GM18861 (cell line): ENCODE data around the gene EBI3.
"Not testable (repeated sequence)": the region's sequence is repeated elsewhere in the genome, so short reads cannot be mapped to it uniquely, and the experiment has no call there.

Experiments used
- ATAC-seq: cut with Tn5 transposase; IDR thresholded peaks from one replicate; pipeline ENCODE4 v1.9.1; 2021; ENCODE audit not compliant: unreplicated experiment

EBI3 gene

GRCh38 chr19:4199699-4200293, 29.5 kb upstream of the EBI3 start:
- no peak for ATAC-seq

DNA sequence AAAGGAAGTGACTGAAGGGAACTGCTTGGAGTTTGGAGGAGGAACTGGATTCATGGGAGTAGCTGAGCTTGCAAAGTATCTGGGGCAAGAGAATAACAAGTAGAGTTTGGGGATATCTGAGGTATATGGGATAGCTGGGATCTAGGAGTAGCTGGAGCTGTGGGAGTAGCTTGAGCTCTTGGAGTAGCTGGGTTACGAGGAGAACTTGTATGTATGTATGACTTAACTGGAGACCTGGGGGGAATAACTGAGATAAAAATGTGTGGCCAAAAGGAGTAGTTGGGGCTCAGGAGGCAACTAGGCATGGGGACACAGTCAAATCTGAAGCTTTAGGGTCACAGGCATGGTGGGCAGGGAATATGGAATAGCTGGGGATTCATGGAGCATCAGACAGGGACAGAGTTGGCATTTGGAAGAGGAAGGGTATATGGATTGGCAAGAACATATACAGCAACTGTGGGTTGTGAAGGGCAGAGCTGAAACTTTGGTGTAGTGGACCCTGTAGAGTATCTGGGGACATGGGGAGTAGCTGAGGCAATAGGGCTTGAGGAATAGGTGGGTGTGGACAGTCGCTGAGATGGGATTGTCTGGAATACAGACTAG, 28.3 kb upstream of the EBI3 start:
- no peak for ATAC-seq

DNA sequence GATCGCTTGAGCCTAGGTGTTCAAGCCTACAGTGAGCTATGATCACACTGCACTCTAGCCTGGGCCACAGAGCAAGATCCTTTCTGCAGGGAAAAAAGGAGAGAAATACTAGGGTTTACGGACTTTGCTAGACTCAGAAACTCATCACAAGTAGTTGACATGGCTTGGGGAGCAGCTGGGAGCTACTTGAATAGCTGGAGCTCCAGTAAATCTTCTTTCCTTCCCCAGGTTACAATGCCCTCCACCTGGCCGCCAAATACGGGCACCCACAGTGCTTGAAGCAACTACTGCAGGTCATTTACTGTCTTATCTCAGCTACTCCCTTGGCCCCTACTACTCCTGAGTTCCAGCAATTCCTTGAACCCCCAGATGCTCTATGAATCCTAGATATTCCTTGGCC, 27.5 kb upstream of the EBI3 start:
- ATAC-seq: no peak

DNA sequence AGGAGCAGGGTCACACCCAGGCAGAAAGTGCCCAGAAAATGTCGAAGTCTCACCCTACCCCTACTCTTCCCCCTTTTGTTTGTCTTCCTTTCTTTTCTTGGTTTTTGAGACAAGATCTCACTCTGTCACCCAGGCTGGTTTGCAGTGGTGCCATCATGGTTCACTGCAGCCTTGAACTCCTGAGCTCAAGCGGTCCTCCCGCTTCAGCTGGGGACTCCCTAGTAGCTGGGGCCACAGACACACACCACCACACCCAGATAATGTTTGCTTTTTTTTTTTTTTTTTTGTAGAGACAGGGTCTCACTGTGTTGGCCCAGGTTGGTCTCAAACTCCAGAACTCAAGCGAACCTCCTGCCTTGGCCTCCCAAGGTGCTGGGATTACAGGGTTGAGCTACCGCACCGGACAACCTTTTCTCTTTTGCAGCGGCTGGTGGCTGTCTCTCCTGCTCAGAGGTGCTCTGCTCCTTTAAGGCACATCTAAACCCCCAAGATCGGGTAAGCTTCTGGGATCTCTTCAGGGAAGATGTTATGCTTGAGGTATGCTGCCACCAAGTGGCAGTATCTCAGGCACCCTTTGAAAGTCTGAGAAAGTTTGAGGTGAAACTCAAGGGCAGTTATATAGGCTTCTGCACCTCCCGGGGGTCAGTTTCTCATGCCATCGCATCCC, 22.4 kb upstream of the EBI3 start:
- ATAC-seq: no peak

DNA sequence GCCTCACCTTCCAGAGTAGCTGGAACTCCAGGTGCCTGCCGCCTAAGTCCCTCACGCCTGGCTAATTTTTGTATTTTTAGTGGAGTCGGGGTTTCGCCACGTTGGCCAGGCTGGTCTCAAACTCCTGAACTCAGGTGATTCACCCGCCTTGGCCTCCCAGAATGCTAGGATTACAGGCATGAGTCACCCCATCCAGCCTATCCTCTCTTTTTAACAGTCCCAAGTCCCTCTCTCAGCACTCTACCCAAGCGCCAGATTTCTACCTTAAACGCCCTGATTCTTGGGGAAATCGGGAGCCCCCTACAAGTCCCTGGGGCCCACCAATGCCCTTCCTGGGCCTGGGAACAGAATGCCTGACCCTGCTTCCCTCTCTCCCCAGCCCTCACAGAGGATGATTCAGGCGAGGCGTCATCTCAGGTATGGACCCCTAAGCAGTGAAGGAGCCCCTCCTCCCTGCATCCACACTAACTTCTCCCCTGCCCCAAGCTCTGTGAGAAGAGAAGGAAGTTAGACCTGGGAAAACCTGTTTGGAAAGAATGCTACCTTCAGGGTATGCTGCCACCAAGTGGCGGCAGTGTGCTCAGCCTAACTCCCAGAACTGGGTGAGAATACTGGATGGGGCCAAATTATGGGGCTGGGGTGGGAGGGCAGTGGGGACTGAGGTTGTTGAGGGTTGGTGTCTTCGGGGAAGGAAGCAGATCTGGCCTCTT, 20.8 kb upstream of the EBI3 start:
- no peak for ATAC-seq

GRCh38 chr19:4210166-4210731, 19.1 kb upstream of the EBI3 start:
- ATAC-seq: no peak

GRCh38 chr19:4213116-4213515, 16.2 kb upstream of the EBI3 start:
- ATAC-seq: no peak

DNA sequence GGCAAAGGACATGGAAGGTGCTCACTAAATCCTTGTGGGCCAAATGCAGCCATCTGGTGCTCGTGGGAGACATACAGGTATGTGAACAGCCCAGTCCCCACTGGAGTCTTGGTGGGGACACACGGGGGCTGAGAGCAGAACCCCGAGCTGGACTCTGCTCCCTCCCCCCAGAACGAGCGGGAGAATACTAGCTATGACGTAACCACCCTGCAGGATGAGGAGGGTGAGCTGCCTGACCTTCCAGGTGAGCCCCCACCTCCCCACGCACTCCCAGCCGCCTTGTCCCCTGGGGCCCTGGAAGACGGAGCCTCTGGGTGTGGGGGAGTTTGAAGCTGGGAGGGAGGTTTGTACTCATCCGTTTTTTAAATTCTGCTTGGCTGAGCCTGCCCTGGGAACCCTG, 13.5 kb upstream of the EBI3 start:
- ATAC-seq: no peak

- no peak for ATAC-seq
Measured at GRCh38 chr19:4216846-4217245, 12.5 kb upstream of the EBI3 start.

DNA sequence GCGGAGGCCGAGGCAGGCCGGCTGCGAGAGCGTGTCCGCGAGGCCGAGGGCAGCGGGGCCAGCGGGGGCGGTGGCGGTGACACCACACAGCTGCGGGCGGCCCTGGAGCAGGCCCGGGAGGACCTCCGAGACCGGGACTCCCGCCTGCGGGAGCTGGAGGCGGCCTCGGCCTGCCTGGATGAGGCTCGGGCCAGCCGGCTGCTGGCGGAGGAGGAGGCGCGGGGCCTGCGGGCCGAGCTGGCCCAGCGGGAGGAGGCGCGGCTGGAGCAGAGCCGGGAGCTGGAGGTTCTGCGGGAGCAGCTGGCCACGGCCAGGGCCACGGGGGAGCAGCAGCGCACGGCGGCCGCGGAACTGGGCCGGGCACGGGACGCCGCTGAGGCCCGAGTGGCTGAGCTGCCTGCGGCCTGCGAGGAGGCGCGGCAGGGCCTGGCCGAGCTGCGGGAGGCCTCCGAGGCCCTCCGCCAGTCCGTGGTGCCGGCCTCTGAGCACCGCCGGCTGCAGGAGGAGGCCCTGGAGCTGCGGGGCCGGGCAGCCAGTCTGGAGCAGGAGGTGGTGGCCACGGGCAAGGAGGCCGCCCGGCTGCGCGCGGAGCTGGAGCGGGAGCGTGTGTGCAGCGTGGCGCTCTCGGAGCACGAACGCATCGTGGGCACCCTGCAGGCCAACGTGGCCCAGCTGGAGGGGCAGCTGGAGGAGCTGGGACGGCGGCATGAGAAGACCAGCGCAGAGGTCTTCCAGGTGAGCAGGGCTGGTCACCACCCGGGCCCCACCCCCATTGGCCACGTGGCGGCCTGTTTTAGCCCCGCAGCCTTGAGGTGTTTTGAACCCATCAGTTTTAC, 11.7 kb upstream of the EBI3 start:
- ATAC-seq: no peak

- not testable (repeated sequence) for ATAC-seq
Measured at GRCh38 chr19:4218523-4218922, 10.8 kb upstream of the EBI3 start.

DNA sequence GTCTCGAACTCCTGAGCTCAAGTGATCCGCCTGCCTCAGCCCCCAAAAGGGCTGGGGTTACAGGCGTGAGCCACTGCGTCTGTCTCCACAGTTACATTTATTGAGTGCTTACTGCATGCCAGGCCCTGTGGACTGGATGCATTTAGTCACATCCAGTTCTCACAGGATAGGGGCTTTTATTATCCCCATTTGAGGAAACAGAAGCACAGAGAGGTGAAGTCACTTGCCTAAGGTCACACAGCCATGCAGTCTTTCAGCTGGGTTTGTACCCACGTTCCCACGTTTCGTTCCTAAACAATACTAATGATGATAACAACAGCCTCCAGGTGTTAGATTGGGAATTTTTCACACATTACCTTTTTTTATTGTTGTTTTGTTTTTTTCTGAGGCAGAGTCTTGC, 9.1 kb upstream of the EBI3 start:
- no peak for ATAC-seq

GRCh38 chr19:4224470-4224869, 4.9 kb upstream of the EBI3 start:
- no peak for ATAC-seq

DNA sequence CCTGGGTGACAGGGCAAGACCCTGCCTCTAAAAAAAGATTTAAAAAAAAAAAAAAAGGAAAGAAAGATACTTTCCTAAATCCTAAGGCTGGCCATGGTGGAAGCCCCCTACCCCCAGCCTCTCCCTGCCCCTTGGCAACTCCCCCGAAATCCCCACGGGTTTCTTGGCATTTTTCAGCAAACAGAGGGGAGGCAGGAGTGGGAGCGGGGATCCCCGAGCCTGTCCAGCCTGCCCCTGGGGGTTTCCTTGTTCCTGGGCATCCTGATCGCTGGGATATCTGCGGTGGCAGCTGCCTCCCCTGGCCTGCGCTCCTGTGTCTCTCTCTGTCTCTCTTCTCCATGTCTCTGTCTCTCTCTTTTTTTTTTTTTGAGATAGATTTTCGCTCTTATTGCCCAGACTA, 3.4 kb upstream of the EBI3 start:
- ATAC-seq: no peak

GRCh38 chr19:4227771-4228170, 1.6 kb upstream of the EBI3 start:
- ATAC-seq: no peak

GRCh38 chr19:4228765-4229178, 551 bp upstream of the EBI3 start:
- ATAC-seq: no peak

- not testable (repeated sequence) for ATAC-seq
Measured at GRCh38 chr19:4230237-4230636, 914 bp downstream of the EBI3 start.

DNA sequence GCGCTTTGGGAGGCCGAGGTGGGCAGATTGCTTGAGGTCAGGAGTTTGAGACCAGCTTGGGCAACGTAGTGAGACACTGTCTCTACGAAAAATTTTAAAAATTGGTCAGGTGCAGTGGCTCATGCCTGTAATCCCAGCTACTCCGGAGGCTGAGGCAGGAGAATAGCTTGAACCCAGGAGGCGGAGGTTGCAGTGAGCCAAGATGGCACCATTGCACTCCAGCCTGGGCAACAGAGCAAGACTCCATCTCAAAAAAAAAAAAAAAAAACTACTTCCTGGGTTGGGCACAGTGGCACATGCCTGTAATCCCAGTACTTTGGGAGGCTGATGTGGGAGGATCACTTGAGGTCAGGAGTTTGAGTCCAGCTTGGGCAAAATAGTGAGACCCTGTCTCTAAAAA, 2.2 kb downstream of the EBI3 start:
- ATAC-seq: not testable (repeated sequence)

DNA sequence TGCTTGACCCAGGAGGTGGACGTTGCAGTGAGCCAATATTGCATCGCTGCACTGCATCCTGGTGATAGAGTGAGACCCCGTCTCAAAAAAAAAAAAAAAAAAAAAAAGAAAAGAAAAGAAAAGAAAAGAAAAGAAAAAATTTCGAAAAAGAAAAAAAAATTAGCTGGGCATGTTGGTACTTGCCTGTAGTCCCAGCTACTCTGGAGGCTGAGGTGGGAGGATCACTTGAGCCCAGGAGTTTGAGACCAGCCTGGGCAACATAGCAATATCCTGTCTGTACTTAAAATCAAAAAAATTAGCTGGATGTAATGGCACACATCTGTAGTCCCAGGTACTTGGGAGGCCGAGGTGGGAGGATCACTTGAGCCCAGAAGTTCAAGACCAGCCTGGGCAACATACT, 2.8 kb downstream of the EBI3 start:
- ATAC-seq: not testable (repeated sequence)

DNA sequence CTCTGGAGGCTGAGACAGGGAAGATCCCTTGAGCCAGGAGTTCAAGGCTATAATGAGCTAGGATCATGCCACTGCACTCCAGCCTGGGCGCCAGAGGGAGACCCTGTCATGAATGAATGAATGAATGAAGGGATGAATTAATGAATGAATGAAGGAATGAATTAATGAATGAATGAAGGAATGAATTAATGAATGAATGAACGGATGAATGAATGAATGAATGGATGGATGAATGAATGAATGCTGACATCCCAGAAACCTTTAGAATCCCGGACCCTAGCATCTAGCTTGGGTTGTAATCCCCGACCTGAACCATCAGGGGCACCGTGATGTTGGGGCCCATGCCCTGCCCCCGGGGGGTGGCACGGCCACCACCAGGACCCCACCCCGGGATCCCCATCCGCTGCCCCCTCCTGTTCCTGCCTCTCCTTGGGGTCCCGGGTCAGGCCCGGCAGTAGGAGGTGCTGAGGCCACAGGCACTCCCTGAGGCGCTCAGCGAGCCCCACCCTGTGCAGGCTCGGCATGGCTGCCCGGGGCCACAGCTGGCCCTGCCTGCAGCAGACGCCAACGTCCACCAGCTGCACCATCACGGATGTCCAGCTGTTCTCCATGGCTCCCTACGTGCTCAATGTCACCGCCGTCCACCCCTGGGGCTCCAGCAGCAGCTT, 3.4 kb downstream of the EBI3 start:
- ATAC-seq: no peak
